ENCODE data around the gene PAEP.

PAEP gene

DNA sequence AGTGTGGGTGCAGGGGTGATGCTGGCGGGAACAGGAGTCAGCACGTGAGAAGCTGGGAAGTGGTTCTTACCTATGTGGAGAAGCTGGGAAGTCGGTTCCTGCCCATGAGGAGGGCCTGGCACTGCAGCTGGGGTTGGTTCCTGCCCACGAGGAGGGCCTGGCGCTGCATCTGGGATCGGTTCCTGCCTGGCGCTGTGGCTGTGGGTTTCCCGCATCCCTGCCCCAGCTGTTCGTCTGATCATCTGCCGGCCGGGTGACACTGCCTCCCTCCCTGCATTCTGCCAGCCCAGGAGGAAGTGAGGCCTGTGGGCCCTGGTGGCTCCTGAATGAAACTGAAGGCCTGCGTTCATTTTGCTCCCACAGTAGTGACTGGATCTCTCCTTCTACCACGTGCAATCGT lies 10.5 kb upstream of the PAEP start:
- no peak for DNase-seq (ENCODE audit: low read depth)

DNA sequence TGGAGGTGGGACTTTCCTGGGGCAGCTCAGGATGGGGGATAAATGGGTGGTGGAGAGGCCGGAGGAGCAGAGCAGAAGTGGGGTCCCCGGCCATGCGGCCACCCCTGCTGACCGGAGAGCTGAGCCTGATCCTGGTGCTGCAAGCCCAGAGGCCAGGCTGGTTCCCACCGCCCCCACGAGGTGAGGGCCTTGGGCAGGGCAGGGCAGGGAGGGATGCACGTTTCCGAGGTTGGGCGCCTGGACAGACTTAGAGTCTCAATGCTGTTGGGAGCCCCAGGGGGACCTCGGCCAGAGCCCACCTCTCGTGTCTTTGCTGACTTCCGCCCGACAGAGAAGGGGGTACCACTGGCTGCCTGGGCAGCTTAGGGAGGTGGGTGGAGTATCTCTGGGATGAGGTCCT lies 10.1 kb upstream of the PAEP start:
- DNase-seq (ENCODE audit: low read depth): no peak

DNA sequence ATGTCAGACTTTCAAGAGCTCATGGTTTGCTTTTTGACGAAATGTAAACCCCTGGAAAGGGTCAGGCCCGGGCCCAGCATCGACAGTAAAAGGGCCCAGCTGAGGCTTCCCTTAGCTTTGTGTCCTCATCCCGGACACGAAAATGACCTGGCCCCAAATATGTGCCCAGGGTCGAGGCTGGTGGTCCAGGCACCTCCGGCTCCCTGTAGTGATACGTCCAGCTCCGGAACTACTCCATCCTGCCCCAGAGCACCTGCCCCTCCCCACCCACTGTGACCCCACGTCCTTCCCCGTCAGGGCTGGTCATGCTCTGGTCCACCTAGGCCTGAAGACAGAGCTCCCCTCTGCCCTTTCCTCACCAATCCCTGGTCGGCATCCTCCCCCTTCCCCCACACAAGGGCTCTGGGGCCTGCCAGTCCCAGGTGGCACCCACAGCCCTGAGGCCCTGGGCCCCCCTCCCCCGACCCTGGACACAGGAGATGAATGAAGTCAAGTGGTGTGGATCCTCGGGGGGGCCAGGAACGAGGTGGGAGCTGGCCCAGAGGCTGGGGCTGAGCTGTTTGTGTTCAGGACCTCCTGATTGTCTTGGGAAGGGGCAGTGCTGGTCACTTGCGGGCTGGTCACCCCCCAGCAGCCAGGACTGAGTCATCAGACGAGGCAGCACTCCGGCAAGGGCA lies 9.4 kb upstream of the PAEP start:
- no peak for DNase-seq (ENCODE audit: low read depth)

- no peak for DNase-seq (ENCODE audit: low read depth)
These were observed 8.8 kb upstream of the PAEP start for GRCh38 chr9:135552698-135553171.

DNA sequence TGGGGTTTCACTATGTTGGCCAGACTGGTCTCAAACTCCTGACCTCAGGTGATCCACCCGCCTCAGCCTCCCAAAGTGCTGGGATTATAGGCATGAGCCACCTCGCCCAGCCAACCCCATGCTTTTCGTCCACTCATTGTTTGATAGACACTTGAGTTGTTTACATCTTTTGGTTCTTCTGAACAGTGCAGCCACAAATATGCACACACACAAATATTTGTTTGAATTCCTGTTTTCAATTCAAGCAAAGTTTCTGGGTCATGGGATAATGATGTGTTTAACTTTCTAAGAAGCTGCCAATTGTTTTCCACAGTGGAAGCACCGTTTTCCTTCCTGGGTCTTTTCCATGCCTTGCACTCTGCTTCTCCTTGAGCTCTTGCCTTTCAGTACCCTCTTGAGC lies 6.8 kb upstream of the PAEP start:
- DNase-seq (ENCODE audit: low read depth): no peak

- no peak for DNase-seq (ENCODE audit: low read depth)
These were observed 6.4 kb upstream of the PAEP start for GRCh38 chr9:135555203-135555602.

DNA sequence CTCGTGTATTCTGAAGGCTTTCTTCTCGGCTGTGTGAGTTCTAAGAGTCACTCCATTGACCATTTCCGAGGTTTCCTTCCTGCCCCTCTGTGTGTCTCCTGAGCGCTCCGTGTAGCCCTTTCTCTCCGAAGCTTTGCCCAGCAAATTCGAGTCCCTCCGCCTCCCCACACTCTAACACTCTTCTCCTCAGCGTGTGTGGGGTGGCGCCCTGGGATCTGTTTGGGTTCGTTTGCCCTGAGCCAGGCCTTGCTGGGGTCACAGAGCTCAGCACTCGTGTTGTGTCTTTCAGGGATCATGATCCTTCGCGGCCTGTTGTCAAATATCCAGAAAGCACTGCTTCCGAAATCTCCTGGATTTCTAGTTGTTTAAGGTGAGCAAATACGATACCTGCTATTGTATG lies 5.6 kb upstream of the PAEP start:
- no peak for DNase-seq (ENCODE audit: low read depth)

DNA sequence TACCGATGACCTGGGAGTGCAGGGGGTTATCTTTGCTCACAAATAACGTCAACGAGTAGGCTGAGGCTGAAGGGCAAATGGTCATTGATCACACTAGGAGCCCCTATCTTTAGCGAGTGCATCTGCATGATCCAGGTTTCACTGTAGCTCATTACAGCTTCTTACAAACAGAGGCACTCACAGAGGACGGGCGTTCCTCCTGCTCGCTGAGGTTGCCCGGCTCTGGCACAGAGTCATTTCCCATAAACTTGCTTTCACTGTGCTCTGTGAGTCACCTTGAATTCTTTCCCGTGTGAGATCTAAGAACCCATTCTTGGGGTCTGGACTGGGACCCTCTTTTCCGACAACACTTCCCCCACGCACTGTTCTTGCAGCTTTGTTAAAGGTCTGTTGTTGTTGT lies 1.9 kb upstream of the PAEP start:
- no peak for DNase-seq (ENCODE audit: low read depth)

GRCh38 chr9:135562235-135562745 lies 734 bp downstream of the PAEP start:
- no peak for DNase-seq (ENCODE audit: low read depth)

- no peak for DNase-seq (ENCODE audit: low read depth)
These were observed 1.5 kb downstream of the PAEP start for GRCh38 chr9:135563039-135563476.

GRCh38 chr9:135563858-135564257 lies 2.3 kb downstream of the PAEP start:
- DNase-seq (ENCODE audit: low read depth): no peak

- no peak for DNase-seq (ENCODE audit: low read depth)
These were observed 3.6 kb downstream of the PAEP start for GRCh38 chr9:135565141-135565628.

- no peak for DNase-seq (ENCODE audit: low read depth)
These were observed 4.1 kb downstream of the PAEP start for GRCh38 chr9:135565636-135566035.

DNA sequence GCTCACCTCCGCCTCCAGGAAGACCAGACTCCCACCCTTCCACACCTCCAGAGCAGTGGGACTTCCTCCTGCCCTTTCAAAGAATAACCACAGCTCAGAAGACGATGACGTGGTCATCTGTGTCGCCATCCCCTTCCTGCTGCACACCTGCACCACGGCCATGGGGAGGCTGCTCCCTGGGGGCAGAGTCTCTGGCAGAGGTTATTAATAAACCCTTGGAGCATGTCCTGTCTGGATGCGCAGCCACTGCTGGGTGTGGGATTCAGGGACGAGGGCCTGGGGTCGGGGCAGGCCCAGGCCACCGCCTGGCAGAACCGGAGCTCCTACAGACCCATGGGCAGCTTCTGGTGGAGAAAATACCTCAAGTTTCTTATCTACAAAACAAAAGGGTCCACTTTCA lies 5.0 kb downstream of the PAEP start:
- DNase-seq (ENCODE audit: low read depth): no peak

- no peak for DNase-seq (ENCODE audit: low read depth)
These were observed 5.8 kb downstream of the PAEP start for GRCh38 chr9:135567311-135567710.

DNA sequence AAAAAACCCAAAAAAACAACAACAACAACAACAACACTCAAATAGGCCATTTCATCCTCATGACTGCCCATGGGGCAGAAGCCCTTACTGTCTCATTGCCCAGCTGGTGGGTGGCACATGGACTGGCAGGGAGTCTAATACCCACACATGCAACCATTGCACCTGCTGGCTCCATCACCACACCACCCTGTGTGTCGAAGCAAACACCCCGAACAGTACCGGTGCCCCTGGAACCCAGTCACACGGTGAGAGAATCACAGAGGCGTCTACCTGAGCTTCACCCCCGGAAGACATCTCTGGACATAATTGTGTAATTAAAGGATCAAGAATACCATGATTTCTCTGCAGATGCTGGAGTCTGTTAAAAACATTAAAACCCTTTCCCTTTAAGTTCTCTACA lies 6.5 kb downstream of the PAEP start:
- DNase-seq (ENCODE audit: low read depth): no peak

GRCh38 chr9:135570456-135570855 lies 8.9 kb downstream of the PAEP start:
- no peak for DNase-seq (ENCODE audit: low read depth)

GRCh38 chr9:135572233-135572632 lies 10.7 kb downstream of the PAEP start:
- DNase-seq (ENCODE audit: low read depth): no peak

- DNase-seq (ENCODE audit: low read depth): no peak
These were observed 11.6 kb downstream of the PAEP start for GRCh38 chr9:135573124-135573523.

- DNase-seq (ENCODE audit: low read depth): no peak
These were observed 12.8 kb downstream of the PAEP start for GRCh38 chr9:135574331-135574730.

DNA sequence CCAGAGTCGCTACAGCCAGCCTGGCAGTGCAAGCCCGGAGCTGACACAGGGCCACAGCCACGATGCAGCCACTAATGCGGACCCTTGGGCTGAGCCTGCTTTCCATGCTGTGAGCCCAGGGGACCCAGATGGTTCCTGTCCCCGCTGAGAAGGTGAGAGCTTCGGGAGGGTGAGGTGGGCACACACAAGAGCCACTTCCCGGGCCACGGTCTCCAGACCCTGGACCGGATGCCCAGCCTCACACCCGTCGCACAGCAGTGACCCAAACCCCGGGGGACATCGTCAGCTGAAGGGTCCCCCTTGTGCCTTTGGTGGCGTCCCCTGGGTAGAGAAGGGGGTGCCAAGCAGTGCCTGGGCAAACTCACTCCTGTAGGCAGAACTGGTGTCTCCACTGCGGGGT lies 13.4 kb downstream of the PAEP start:
- no peak for DNase-seq (ENCODE audit: low read depth)

DNA sequence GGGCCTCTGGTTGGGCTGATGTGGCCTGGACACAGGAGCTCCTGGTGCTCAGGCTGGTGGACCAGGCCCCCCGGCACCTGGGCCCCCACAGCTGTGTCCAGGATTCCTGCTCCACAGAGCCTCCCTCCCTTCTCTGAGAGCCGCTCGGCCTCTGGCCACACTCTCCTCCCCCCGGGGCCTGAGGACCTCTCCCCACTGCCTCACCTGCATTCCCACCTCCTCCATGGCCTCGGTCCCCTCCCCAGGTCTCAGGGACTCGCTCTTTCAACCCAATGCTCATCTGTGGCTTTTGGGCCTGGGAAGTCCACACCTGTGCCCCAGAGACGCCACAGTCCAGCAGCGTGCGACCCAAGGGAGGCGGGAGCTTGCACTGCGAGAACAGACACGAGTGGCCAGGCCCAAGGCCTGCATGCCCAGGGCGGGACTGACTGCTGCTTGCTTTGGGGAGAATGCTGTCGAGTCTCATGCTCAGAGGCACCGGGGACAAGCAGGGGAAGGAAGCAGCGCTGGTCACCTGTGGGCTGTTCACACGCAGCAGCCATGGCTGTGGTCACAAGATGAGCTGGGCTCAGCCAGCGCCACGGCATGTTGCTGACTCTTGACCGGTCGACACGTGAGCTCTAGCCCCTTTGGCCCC lies 14.6 kb downstream of the PAEP start:
- no peak for DNase-seq (ENCODE audit: low read depth)

GRCh38 chr9:135577256-135577655 lies 15.7 kb downstream of the PAEP start:
- DNase-seq (ENCODE audit: low read depth): no peak

GRCh38 chr9:135579356-135579755 lies 17.8 kb downstream of the PAEP start:
- DNase-seq (ENCODE audit: low read depth): no peak
